Glomerular visceral epithelial cell (primary cell): Measurements from ENCODE around the gene SEMA4F.

ENCODE experiments used
- DNase-seq: peaks from one replicate; pipeline ENCODE4 v3.0.0-alpha.2; 2016; ENCODE audit errors: extremely low spot score

The SEMA4F gene

GRCh38 chr2:74659462-74659861, 5.4 kb downstream of the SEMA4F start:
- no peak for DNase-seq

- no peak for DNase-seq
Observed at GRCh38 chr2:74668087-74668486, 14.0 kb downstream of the SEMA4F start.

GRCh38 chr2:74670263-74670662, 16.2 kb downstream of the SEMA4F start:
- DNase-seq = no peak

- DNase-seq = peak; percentile 24
Observed at GRCh38 chr2:74671479-74671878, 17.4 kb downstream of the SEMA4F start.

GRCh38 chr2:74673826-74674528, 19.9 kb downstream of the SEMA4F start:
- no peak for DNase-seq

GRCh38 chr2:74675090-74675489, 21.0 kb downstream of the SEMA4F start:
- no peak for DNase-seq

GRCh38 chr2:74676331-74676730, 22.3 kb downstream of the SEMA4F start:
- no peak for DNase-seq

GRCh38 chr2:74679615-74680014, 25.6 kb downstream of the SEMA4F start:
- DNase-seq = no peak

GRCh38 chr2:74682501-74682900, 28.5 kb downstream of the SEMA4F start:
- DNase-seq = no peak

GRCh38 chr2:74685408-74685807, 31.4 kb downstream of the SEMA4F start:
- no peak for DNase-seq

GRCh38 chr2:74688881-74689280, 34.8 kb downstream of the SEMA4F start:
- no peak for DNase-seq

- no peak for DNase-seq
Observed at GRCh38 chr2:74689671-74690070, 35.6 kb downstream of the SEMA4F start.

- peak; percentile 49 for DNase-seq
Observed at GRCh38 chr2:74690571-74690970, 36.5 kb downstream of the SEMA4F start.

- DNase-seq = no peak
Observed at GRCh38 chr2:74691929-74692328, 37.9 kb downstream of the SEMA4F start.

- DNase-seq = no peak
Observed at GRCh38 chr2:74693213-74693612, 39.2 kb downstream of the SEMA4F start.

GRCh38 chr2:74693668-74694067, 39.6 kb downstream of the SEMA4F start:
- no peak for DNase-seq

GRCh38 chr2:74694281-74694680, 40.2 kb downstream of the SEMA4F start:
- DNase-seq = no peak

GRCh38 chr2:74695663-74696062, 41.6 kb downstream of the SEMA4F start:
- DNase-seq = no peak

GRCh38 chr2:74696829-74697228, 42.8 kb downstream of the SEMA4F start:
- DNase-seq = no peak

GRCh38 chr2:74700643-74701372, 46.8 kb downstream of the SEMA4F start:
- peak; percentile 14 for DNase-seq

- DNase-seq = no peak
Observed at GRCh38 chr2:74702001-74702715, 48.1 kb downstream of the SEMA4F start.

GRCh38 chr2:74703373-74703772, 49.3 kb downstream of the SEMA4F start:
- DNase-seq = no peak

GRCh38 chr2:74704216-74704615, 50.2 kb downstream of the SEMA4F start:
- no peak for DNase-seq
